Measurements from ENCODE around the gene USP20. TPM values are rescaled to one million over a fixed set of nuclear protein-coding genes. Genes with fewer than 3 reads are reported as not detected.
A peak's percentile ranks its signal among the peaks of the same experiment; 100 is the strongest.

Gene USP20
- polyA plus RNA-seq, 1 of the 3 experiments (the other 2 are of a cell fraction) = 22.5 TPM

GRCh38 chr9:129887334-129888292 is 52.4 kb downstream of the USP20 start:
- no peaks in the 10 kb centered on the region for H3K27me3 ChIP-seq (ENCODE audit: insufficient read depth)
- H3K9me2 ChIP-seq = no peaks in the 10 kb centered on the region
- H3K4me2 ChIP-seq = peak overlapping the region; percentile 47; the same call in 1 of the 2 replicates
- H3K4me1 ChIP-seq (ENCODE audit: control insufficient read depth in 1 of 2, insufficient read depth in 2 of 2, low read depth in 1 of 2, low read length in 1 of 2) = peaks cover 26 to 34% of the 10 kb centered on the region in 2 experiments; a peak in 3 of 4 replicates
- POLR2A ChIA-PET = no interaction called here
- no peaks in the 10 kb centered on the region for H3K79me2 ChIP-seq (ENCODE audit: insufficient read depth)
- H4K20me1 ChIP-seq (ENCODE audit: insufficient read depth) = no peaks in the 10 kb centered on the region
- TF ChIP-seq CTCF (IDR thresholded peaks at IDR 0.05) = peak; percentile 32; the same call in 1 of the 2 replicates
- no peak for TF ChIP-seq ZBTB33 (IDR thresholded peaks at IDR 0.05; ENCODE audit: borderline replicate concordance, low read depth)
- H3F3A ChIP-seq (replicated peaks; ENCODE audit: insufficient read depth) = peaks cover 15% of the 10 kb centered on the region
- no peak overlapping the region for H2AFZ ChIP-seq (ENCODE audit: low read depth)
- DNase-seq = no peak
- 82% methylated on average over 27 of the region's 27 CpGs for WGBS (ENCODE audit: low lambda C conversion rate)
- H3K9me3 ChIP-seq = no peaks in the 10 kb centered on the region
- CTCF ChIA-PET = interaction anchor here (0.7 to 3.7 kb wide), 6 partner anchors 21 to 220 kb away, joined by 3 to 23 read pairs (median 4); no protein-coding TSS in a partner anchor
- H3K27ac ChIP-seq (ENCODE audit: low read depth in 2 of 2, low read length in 1 of 2) = peak overlapping the region in 1 of 2 experiments; percentile 46; a peak in 2 of 4 replicates
- no peak overlapping the region for H3K4me3 ChIP-seq (ENCODE audit: low read depth in 2 of 2, low read length in 1 of 2)
- H3K9ac ChIP-seq = no peak overlapping the region
- H3K36me3 ChIP-seq (replicated peaks in 1 of 2; ENCODE audit: control insufficient read depth in 1 of 2, insufficient read depth in 2 of 2, low read length in 1 of 2) = peaks cover 11 to 21% of the 10 kb centered on the region in 2 experiments

- no peak overlapping the region for H3K9ac ChIP-seq
These were observed 53.2 kb downstream of the USP20 start for GRCh38 chr9:129888293-129889121.

More at GRCh38 chr9:129888293-129889121, 53.2 kb downstream of the USP20 start:
- WGBS (ENCODE audit: low lambda C conversion rate) = 88% methylated on average over 16 of the region's 29 CpGs
- no peaks in the 10 kb centered on the region for H3K27me3 ChIP-seq (ENCODE audit: insufficient read depth)
- no peak overlapping the region for H3K4me2 ChIP-seq
- H3K9me2 ChIP-seq = no peaks in the 10 kb centered on the region
- H3K4me1 ChIP-seq (ENCODE audit: control insufficient read depth in 1 of 2, insufficient read depth in 2 of 2, low read depth in 1 of 2, low read length in 1 of 2) = peaks cover 26 to 34% of the 10 kb centered on the region in 2 experiments; a peak in 3 of 4 replicates
- H3F3A ChIP-seq (replicated peaks; ENCODE audit: insufficient read depth) = peaks cover 19% of the 10 kb centered on the region
- H3K9me3 ChIP-seq = no peaks in the 10 kb centered on the region
- DNase-seq = no peak
- ChIA-PET CTCF (interaction anchor here (1.1 to 3.7 kb wide), 2 partner anchors 19 to 151 kb away, joined by 3 to 23 read pairs; no protein-coding TSS in a partner anchor), POLR2A (no interaction called here)
- no peaks in the 10 kb centered on the region for H4K20me1 ChIP-seq (ENCODE audit: insufficient read depth)
- peak overlapping the region in 1 of 2 experiments; percentile 46; a peak in 1 of 4 replicates for H3K27ac ChIP-seq (ENCODE audit: low read depth in 2 of 2, low read length in 1 of 2)
- no peak overlapping the region for H3K4me3 ChIP-seq (ENCODE audit: low read depth in 2 of 2, low read length in 1 of 2)
- H3K79me2 ChIP-seq (ENCODE audit: insufficient read depth) = no peaks in the 10 kb centered on the region
- H3K36me3 ChIP-seq (replicated peaks in 1 of 2; ENCODE audit: control insufficient read depth in 1 of 2, insufficient read depth in 2 of 2, low read length in 1 of 2) = peaks cover 11 to 21% of the 10 kb centered on the region in 2 experiments
- TF ChIP-seq JUND (IDR thresholded peaks at IDR 0.05) = no peak
- TF ChIP-seq IRF3 (IDR thresholded peaks at IDR 0.05; ENCODE audit: low read depth, low read length) = no peak
- no peak for TF ChIP-seq RFX5 (IDR thresholded peaks at IDR 0.05; ENCODE audit: low read length)
- TF ChIP-seq NRF1 (IDR thresholded peaks at IDR 0.05; ENCODE audit: low read depth, low read length) = no peak
- no peak for TF ChIP-seq GABPA (IDR thresholded peaks at IDR 0.05; ENCODE audit: low read depth)
- no peak for TF ChIP-seq SIN3A (IDR thresholded peaks at IDR 0.05; ENCODE audit: borderline replicate concordance, low read depth, low read length)
- no peak for TF ChIP-seq FOSL2 (IDR thresholded peaks at IDR 0.05; ENCODE audit: borderline replicate concordance, low read depth)
- no peak for TF ChIP-seq ZBTB33 (IDR thresholded peaks at IDR 0.05; ENCODE audit: borderline replicate concordance, low read depth)
- no peak for TF ChIP-seq SMC3 (IDR thresholded peaks at IDR 0.05; ENCODE audit: low read depth, low read length)
- TF ChIP-seq USF1 (IDR thresholded peaks at IDR 0.05; ENCODE audit: borderline replicate concordance, low read depth) = no peak
- no peak for TF ChIP-seq PBX3 (IDR thresholded peaks at IDR 0.05)
- H2AFZ ChIP-seq (ENCODE audit: low read depth) = no peak overlapping the region
